ENCODE results near the gene FAM222A. TPM values are rescaled to one million over a fixed set of nuclear protein-coding genes. Genes with fewer than 3 reads are reported as not detected.

Gene FAM222A
- total RNA-seq, 1 experiment from 2014 or later, result 5.5 TPM

- Histone ChIP-seq H3K4me3 (ENCODE audit: low read depth, low read length, poor library complexity, severe bottlenecking) (no peak overlapping the region), H3K27ac (ENCODE audit: low read depth, low read length, poor library complexity, severe bottlenecking) (no peak overlapping the region), H3K36me3 (ENCODE audit: insufficient read depth, low read length, poor library complexity, severe bottlenecking) (no peaks in the 10 kb centered on the region), H3K9me3 (ENCODE audit: low read depth, low read length, poor library complexity, severe bottlenecking) (no peaks in the 10 kb centered on the region), H3K4me1 (ENCODE audit: insufficient read depth, low read length, poor library complexity, severe bottlenecking) (no peaks in the 10 kb centered on the region), H3K27me3 (replicated peaks; ENCODE audit: insufficient read depth, low read depth, low read length, poor library complexity) (no peaks in the 10 kb centered on the region)
- TF ChIP-seq, protein P1, sequence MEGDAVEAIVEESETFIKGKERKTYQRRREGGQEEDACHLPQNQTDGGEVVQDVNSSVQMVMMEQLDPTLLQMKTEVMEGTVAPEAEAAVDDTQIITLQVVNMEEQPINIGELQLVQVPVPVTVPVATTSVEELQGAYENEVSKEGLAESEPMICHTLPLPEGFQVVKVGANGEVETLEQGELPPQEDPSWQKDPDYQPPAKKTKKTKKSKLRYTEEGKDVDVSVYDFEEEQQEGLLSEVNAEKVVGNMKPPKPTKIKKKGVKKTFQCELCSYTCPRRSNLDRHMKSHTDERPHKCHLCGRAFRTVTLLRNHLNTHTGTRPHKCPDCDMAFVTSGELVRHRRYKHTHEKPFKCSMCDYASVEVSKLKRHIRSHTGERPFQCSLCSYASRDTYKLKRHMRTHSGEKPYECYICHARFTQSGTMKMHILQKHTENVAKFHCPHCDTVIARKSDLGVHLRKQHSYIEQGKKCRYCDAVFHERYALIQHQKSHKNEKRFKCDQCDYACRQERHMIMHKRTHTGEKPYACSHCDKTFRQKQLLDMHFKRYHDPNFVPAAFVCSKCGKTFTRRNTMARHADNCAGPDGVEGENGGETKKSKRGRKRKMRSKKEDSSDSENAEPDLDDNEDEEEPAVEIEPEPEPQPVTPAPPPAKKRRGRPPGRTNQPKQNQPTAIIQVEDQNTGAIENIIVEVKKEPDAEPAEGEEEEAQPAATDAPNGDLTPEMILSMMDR (conservative IDR thresholded peaks at IDR 0.05; ENCODE audit: low read depth, low read length), result no peak
- TF ChIP-seq EZH2 (IDR thresholded peaks at IDR 0.05; ENCODE audit: borderline replicate concordance, low read depth, low read length, poor library complexity, severe bottlenecking), result no peak
- ChIA-PET POLR2A (ENCODE audit: low non-redundant PET) (no interaction called here), CTCF (no interaction called here)
- no TSS peak for BruUV-seq (replicated peaks)
- no peak for DNase-seq (ENCODE audit: low spot score)
- intact Hi-C loops (cut with micrococcal nuclease; ENCODE audit: unreplicated experiment), result no loop called here
These were observed 12.6 kb upstream of the FAM222A start for GRCh38 chr12:109701064-109701463.

- Histone ChIP-seq H3K27me3 (replicated peaks; ENCODE audit: insufficient read depth, low read depth, low read length, poor library complexity) (no peaks in the 10 kb centered on the region), H3K4me1 (ENCODE audit: insufficient read depth, low read length, poor library complexity, severe bottlenecking) (no peaks in the 10 kb centered on the region), H3K9me3 (ENCODE audit: low read depth, low read length, poor library complexity, severe bottlenecking) (no peaks in the 10 kb centered on the region), H3K27ac (ENCODE audit: low read depth, low read length, poor library complexity, severe bottlenecking) (no peak overlapping the region), H3K4me3 (ENCODE audit: low read depth, low read length, poor library complexity, severe bottlenecking) (no peak overlapping the region), H3K36me3 (ENCODE audit: insufficient read depth, low read length, poor library complexity, severe bottlenecking) (no peaks in the 10 kb centered on the region)
- intact Hi-C loops (cut with micrococcal nuclease; ENCODE audit: unreplicated experiment), result no loop called here
- ChIA-PET POLR2A (ENCODE audit: low non-redundant PET) (interaction anchor here (0.6 kb wide), 1 partner anchor 43 kb away, joined by 4 read pairs; no protein-coding TSS in a partner anchor), CTCF (no interaction called here)
- BruUV-seq (replicated peaks), result no TSS peak
- DNase-seq (ENCODE audit: low spot score), result no peak
- TF ChIP-seq, protein P1 (conservative IDR thresholded peaks at IDR 0.05; ENCODE audit: low read depth, low read length), result no peak
- TF ChIP-seq EZH2 (IDR thresholded peaks at IDR 0.05; ENCODE audit: borderline replicate concordance, low read depth, low read length, poor library complexity, severe bottlenecking), result no peak
These were observed 11.3 kb upstream of the FAM222A start for GRCh38 chr12:109702111-109702841.

GRCh38 chr12:109703684-109704083, 9.9 kb upstream of the FAM222A start:
- CTCF ChIA-PET, result no interaction called here
- H3K9me3 ChIP-seq (ENCODE audit: low read depth, low read length, poor library complexity, severe bottlenecking), result no peaks in the 10 kb centered on the region
- intact Hi-C loops (cut with micrococcal nuclease; ENCODE audit: unreplicated experiment), result no loop called here

More at GRCh38 chr12:109703684-109704083, 9.9 kb upstream of the FAM222A start:
- POLR2A ChIA-PET (ENCODE audit: low non-redundant PET), result no interaction called here
- H3K27me3 ChIP-seq (replicated peaks; ENCODE audit: insufficient read depth, low read depth, low read length, poor library complexity), result no peaks in the 10 kb centered on the region
- no peaks in the 10 kb centered on the region for H3K36me3 ChIP-seq (ENCODE audit: insufficient read depth, low read length, poor library complexity, severe bottlenecking)
- no peak overlapping the region for H3K4me3 ChIP-seq (ENCODE audit: low read depth, low read length, poor library complexity, severe bottlenecking)
- TF ChIP-seq EZH2 (IDR thresholded peaks at IDR 0.05; ENCODE audit: borderline replicate concordance, low read depth, low read length, poor library complexity, severe bottlenecking), result no peak
- TF ChIP-seq, protein P1 (conservative IDR thresholded peaks at IDR 0.05; ENCODE audit: low read depth, low read length), result no peak
- no peak overlapping the region for H3K27ac ChIP-seq (ENCODE audit: low read depth, low read length, poor library complexity, severe bottlenecking)
- DNase-seq (ENCODE audit: low spot score), result no peak
- BruUV-seq (replicated peaks), result no TSS peak
- no peaks in the 10 kb centered on the region for H3K4me1 ChIP-seq (ENCODE audit: insufficient read depth, low read length, poor library complexity, severe bottlenecking)
